GM18870 (cell line): Measurements from ENCODE around the gene DDX42.

Experiments used
- ATAC-seq: cut with Tn5 transposase; IDR thresholded peaks from one replicate; pipeline ENCODE4 v1.9.1; 2021; ENCODE audit warnings: moderate library complexity; ENCODE audit not compliant: unreplicated experiment

Gene DDX42

GRCh38 chr17:63820963-63821561 lies 47.1 kb downstream of the DDX42 start:
- no peak for ATAC-seq

GRCh38 chr17:63821804-63822203 lies 47.8 kb downstream of the DDX42 start:
- ATAC-seq: no peak

GRCh38 chr17:63822537-63822936 lies 48.6 kb downstream of the DDX42 start:
- no peak for ATAC-seq

DNA sequence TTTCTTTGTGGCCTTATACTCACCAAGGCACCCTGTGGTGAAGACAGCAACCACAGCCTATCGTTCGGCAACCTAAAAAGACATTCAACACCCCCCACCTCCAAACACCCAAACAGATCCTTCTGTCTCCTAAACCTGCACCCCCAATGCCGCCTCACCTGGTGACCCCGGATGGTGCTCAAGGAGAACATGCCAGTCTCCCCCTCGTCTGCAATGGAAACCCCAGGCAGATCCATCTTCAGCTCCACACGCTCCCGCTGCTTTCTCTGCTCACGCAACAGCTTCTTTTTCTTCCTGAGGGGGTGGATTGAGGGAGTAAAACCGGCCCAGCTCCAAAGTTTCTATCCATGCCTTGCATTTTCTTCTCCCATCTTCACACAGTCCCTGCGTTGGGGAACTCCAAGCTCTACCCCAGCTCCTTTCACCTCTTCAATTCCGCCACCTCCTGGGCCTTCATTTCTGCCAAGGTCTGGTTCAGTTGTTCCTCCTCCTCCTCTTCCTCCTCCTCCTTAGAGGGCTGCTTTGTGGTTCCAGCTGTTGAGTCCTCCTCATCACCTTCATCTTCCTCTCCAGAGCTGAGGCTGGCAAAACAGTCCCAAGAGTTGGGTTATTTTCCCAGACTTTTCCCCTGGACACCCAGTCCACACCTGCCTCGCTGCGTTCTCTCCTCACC lies 49.8 kb downstream of the DDX42 start:
- no peak for ATAC-seq

DNA sequence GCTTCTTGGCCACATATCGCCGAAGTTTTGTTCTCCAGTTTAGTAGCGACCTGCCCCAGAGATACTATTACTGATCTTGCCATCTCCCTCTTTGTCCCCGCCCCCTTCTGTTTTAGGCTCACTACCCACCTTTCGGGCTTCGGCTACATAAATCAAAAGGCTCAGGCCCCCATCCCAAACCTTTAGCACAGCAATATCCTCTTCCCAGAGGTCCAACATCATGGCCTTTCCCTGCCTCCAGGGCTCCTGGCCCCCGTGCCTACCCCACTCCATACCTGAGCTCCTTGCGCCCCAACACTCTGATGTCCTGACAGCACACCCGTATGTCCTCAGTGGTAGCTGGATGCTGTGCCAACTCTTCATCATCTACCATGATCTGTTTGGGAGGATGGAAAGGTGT lies 50.4 kb downstream of the DDX42 start:
- ATAC-seq: no peak

GRCh38 chr17:63826468-63827001 lies 52.6 kb downstream of the DDX42 start:
- no peak for ATAC-seq

DNA sequence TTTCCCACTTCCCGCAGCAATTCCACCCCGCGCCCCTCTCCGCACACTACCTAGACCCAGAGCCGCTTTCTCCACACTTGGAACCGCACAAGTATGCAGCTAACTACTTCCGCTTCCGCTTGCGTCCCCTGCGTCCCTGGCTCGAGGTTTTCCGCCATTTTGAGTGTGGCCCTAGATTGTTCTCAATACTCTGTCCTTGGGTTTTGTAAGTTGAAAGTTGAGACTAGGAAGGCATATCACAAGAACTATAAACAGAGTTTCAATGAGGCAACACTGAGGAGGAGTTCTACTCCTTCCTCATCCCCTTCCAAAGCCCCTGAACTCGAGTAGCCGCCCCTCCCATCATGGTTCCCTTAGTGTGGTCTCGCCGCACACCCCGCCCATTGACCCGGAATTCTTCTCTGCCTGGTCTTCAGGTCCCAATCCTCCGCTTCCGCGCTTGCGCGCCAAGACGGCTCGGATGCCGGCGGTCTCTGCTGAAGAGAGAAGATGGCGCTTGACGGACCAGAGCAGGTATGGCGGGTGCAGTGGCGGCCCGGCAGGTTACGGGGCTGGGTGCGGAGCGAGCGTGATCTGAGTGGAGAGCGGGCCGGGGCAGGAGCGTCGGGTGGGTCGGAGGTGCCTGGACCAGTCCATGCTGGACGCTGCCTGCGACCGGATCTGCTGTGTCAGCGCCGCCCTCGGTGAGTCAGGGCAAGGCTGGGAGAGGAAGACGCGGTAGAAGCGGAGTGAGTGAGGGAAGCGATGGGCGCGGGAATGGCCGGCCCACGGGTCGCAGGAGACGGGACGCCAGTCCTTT lies 53.2 kb downstream of the DDX42 start, which contains the start of the genes FTSJ3 and PSMC5:
FTSJ3 (minus strand) TSS at position 662 of the 799 bp plus-strand sequence. CDS start 761 bp downstream, outside the sequence.
PSMC5 (plus strand) TSS at position 430 of the 799 bp plus-strand sequence; CDS start at position 490, 60 bp downstream.
- peak; percentile 75 for ATAC-seq

DNA sequence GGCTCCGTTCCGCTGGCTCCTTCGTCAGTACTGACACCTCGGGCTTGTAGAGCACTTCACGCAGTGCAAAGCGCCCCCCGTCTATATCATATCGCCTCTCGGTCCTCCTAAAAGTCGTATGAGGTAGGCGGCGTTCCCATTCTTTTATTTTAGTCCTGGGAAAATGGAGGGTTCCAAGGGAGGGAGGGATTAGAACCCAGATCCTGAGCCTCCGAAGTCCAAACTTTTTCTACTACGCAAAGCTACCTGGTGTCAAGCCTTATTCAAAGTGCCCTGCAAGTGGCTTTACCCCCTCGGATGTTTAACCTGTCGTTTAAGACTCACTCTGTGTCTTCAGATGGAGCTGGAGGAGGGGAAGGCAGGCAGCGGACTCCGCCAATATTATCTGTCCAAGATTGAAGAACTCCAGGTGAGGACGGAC lies 53.8 kb downstream of the DDX42 start:
- ATAC-seq: no peak

- no peak for ATAC-seq
Measured at GRCh38 chr17:63828936-63829335, 55.0 kb downstream of the DDX42 start.

GRCh38 chr17:63830278-63830677 lies 56.3 kb downstream of the DDX42 start:
- no peak for ATAC-seq

DNA sequence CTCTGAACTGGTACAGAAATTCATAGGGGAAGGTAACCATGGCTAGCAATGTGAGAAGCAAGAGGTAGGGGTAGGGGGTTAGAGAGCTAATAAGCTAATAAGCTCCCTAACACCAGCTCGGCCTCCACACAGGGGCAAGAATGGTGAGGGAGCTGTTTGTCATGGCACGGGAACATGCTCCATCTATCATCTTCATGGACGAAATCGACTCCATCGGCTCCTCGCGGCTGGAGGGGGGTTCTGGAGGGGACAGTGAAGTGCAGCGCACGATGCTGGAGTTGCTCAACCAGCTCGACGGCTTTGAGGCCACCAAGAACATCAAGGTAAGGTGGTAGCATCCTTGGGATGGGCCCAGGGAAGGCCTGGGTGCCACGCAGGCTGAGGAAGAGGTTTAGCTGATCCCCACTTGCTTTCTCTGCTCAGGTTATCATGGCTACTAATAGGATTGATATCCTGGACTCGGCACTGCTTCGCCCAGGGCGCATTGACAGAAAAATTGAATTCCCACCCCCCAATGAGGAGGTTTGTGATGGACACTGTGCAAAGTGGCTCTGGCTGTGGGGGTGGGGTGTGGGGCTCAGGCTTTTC lies 57.0 kb downstream of the DDX42 start:
- ATAC-seq: no peak

DNA sequence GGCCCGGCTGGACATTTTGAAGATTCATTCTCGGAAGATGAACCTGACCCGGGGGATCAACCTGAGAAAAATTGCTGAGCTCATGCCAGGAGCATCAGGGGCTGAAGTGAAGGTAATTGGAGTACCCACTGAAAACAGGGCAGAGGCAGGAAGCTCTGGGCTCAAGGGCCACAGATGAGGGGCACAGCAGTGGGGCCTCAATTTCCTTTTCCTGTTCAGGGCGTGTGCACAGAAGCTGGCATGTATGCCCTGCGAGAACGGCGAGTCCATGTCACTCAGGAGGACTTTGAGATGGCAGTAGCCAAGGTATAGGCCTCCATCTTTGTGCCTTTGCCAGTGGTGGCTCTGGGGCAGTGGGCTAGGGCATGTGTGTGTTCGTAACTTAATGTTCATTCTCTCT lies 57.5 kb downstream of the DDX42 start:
- ATAC-seq: no peak

DNA sequence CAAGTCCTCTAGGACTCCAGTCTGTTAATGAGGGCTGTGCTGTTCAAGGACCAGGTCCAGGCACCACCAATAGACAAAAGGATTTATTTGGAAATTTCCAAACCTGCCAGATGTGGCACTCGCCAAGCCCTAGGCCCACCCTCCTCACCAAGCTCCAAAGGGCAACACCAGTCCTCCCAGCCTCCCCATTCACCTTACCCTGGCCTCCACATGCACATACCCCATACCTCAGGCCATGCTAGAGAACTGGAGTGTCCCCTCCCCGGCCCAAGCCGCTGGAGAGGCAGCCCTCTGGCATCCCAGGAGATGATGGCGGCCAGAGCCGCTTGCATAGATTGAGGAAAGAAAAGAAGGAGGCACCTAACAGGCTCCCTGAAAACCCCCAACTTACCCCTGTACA lies 58.0 kb downstream of the DDX42 start:
- ATAC-seq: no peak

GRCh38 chr17:63832455-63832854 lies 58.5 kb downstream of the DDX42 start:
- ATAC-seq: no peak

DNA sequence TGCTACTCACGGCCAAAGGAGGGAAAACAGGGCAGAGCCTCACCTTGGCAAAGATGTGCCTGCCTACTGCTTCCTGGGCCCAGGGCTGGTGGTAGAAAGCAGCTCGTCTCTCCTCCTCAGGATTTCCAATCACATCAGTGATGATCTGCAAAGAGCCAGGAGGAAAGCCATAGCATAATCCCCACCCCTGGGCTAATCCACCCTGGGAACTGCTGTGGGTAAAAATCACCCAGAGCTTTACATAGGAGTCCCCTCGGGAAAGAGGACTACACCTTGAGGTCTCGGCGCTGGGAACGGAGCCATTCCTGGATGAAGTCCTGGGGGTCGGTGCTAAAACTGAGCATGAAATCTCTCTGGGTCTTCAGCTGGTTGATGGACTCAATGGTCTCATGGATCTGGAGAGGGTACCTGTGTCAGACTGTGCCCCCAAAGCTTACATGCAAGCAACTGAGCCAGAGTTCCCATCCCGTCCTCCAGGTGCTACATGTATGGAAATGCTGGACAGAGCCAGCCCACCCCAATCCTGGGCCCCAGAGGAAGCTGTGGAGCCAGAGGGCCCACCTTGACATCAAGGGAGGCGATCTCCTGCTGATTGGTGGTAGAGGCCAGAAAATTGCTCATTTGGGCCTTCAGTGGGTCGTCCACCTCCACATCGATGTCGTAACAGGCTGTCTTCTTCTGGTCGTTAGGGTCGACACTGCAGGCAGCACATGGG lies 59.2 kb downstream of the DDX42 start:
- ATAC-seq: no peak

DNA sequence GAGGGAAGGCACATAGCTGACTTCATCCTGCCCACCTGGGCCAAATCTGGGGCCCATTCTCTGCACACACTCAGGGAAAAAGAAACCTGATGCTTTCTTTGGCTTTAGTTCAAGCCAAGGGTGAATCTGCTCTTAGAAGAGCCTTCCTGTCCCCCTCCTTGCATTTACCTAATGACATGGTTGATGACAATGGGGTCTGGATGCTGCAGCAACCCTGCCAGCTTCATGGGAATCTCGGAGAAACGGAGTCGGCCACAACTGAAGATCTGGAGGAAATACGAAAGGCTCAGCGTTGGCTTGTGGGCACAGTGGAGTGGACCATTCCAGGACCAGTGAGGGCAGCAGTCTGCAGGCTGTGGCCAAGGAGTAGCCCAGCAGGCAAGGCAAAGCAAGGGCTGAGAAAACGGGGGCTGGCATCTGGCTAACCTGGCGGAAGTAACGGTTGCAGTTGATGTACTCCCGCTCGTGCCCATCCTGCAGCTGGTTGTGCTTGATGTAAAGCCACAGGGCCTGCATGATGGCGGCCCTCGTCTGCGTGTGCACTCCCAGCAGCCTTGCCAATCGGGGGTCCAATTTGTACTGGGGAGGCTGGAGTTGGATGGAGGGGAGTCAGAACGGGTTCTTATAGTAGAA lies 59.9 kb downstream of the DDX42 start:
- ATAC-seq: no peak

DNA sequence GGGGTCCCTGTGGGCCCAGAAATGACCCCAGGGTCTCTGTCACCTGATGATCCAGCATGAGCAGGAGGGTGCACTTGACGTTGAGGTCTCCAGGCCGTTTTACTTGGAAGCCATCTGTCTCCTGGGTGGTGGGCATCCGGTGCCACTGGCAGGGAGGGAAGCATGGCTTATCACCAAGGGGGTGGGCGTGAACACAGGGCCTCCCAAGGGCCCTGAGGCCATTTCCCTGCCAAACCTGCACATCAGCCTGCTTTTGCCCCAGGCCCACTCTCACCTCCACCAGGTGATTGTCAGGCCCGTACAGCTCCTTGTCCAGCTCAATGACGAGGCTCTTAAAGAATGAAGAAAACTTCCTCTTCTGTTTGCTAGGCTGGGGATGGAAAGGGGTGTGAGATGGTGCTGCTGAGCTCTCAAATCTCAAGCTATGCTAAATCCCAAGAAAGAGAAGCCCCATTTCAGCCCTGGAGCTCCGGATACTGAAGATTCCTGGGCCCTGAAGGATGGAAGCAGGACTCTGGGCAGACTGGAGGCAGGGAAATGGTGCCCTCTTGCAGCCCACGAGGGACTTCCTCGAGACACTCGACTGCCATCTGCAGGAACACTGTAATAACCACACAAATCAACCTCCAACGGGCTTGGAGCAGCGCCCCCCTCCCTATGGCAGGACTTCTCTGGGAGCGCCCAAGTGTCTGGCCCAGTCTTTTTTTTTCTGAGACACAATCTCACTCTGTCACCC lies 60.6 kb downstream of the DDX42 start:
- no peak for ATAC-seq

GRCh38 chr17:63835167-63835720 lies 61.3 kb downstream of the DDX42 start:
- no peak for ATAC-seq

DNA sequence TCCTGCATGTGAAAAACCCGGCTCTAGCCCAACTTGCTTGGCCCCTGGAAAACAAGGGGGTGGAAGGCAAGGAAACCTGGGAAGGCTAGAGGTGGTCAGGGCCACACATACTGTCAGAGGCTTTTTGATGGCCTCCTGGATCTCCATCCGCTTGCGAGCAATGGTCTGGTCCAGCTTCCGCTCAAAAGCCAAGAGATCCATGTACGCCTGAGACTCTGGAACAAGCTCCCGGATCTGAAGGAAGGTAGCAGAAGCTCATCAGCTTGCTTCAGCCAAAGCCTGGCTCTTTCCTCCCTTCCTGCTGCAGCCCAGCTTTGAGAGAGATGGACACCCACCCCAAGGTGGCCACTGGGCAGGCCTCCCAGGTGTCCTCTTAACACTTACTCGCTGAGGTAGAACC lies 62.8 kb downstream of the DDX42 start:
- no peak for ATAC-seq
